ENCODE measurements around the gene NLGN1. TPM values are rescaled to one million over a fixed set of nuclear protein-coding genes. Genes with fewer than 3 reads are reported as not detected.

The NLGN1 gene
- polyA plus RNA-seq, 1 donor from 2014 or later, result 2.7 TPM

- no peak overlapping the region for H3K9ac ChIP-seq (ENCODE audit: low read length)
- TF ChIP-seq POLR2AphosphoS5 (IDR thresholded peaks at IDR 0.05) (no peak), EP300 (conservative IDR thresholded peaks at IDR 0.05; ENCODE audit: poor library complexity, severe bottlenecking) (no peak), RAD21 (conservative IDR thresholded peaks at IDR 0.05) (no peak), EZH2 (IDR thresholded peaks at IDR 0.05; ENCODE audit: borderline replicate concordance, insufficient read depth, low read length, poor library complexity, severe bottlenecking) (no peak), MXI1 (conservative IDR thresholded peaks at IDR 0.05; ENCODE audit: poor library complexity, severe bottlenecking) (no peak), REST (IDR thresholded peaks at IDR 0.05; ENCODE audit: borderline replicate concordance) (no peak), CTCF (IDR thresholded peaks at IDR 0.05; ENCODE audit: poor library complexity, severe bottlenecking) (no peak), TAF1 (IDR thresholded peaks at IDR 0.05; ENCODE audit: low read depth) (no peak), SMC3 (conservative IDR thresholded peaks at IDR 0.05; ENCODE audit: poor library complexity) (no peak)
- no peaks in the 10 kb centered on the region for H3K27me3 ChIP-seq (ENCODE audit: insufficient read depth, low read depth, low read length)
- H4K20me1 ChIP-seq (ENCODE audit: insufficient read depth), result no peaks in the 10 kb centered on the region
- no peak overlapping the region for H3K4me2 ChIP-seq (ENCODE audit: low read length)
- no peaks in the 10 kb centered on the region for H3F3A ChIP-seq (ENCODE audit: insufficient read depth, low read length, poor library complexity, severe bottlenecking)
- H3K27ac ChIP-seq (ENCODE audit: low read length), result no peak overlapping the region
- no peak overlapping the region for H3K4me3 ChIP-seq (ENCODE audit: low read length)
- no peaks in the 10 kb centered on the region for H3K36me3 ChIP-seq (ENCODE audit: insufficient read depth, low read length)
- H3K9me3 ChIP-seq (ENCODE audit: low read length), result no peaks in the 10 kb centered on the region
- no peaks in the 10 kb centered on the region for H3K79me2 ChIP-seq (replicated peaks; ENCODE audit: insufficient read depth, low read length)
- H2AFZ ChIP-seq (ENCODE audit: low read depth, low read length), result no peak overlapping the region
- H3K9me2 ChIP-seq (ENCODE audit: insufficient read depth, low read length), result no peaks in the 10 kb centered on the region
These were observed 429.5 kb downstream of the NLGN1 start for GRCh38 chr3:173826901-173827609.

- no peaks in the 10 kb centered on the region for H4K20me1 ChIP-seq (ENCODE audit: insufficient read depth)
- TF ChIP-seq SMC3 (conservative IDR thresholded peaks at IDR 0.05; ENCODE audit: poor library complexity) (no peak), RAD21 (conservative IDR thresholded peaks at IDR 0.05) (no peak), POLR2AphosphoS5 (IDR thresholded peaks at IDR 0.05) (no peak), TAF1 (IDR thresholded peaks at IDR 0.05; ENCODE audit: low read depth) (no peak), REST (IDR thresholded peaks at IDR 0.05; ENCODE audit: borderline replicate concordance) (no peak), CTCF (IDR thresholded peaks at IDR 0.05; ENCODE audit: poor library complexity, severe bottlenecking) (no peak), MXI1 (conservative IDR thresholded peaks at IDR 0.05; ENCODE audit: poor library complexity, severe bottlenecking) (no peak), EZH2 (IDR thresholded peaks at IDR 0.05; ENCODE audit: borderline replicate concordance, insufficient read depth, low read length, poor library complexity, severe bottlenecking) (no peak), EP300 (conservative IDR thresholded peaks at IDR 0.05; ENCODE audit: poor library complexity, severe bottlenecking) (no peak)
- H3K9me2 ChIP-seq (ENCODE audit: insufficient read depth, low read length), result no peaks in the 10 kb centered on the region
These were observed 441.1 kb downstream of the NLGN1 start for GRCh38 chr3:173838644-173839043.

More at GRCh38 chr3:173838644-173839043, 441.1 kb downstream of the NLGN1 start:
- Histone ChIP-seq H3K4me2 (ENCODE audit: low read length) (no peak overlapping the region), H3K9me3 (ENCODE audit: low read length) (no peaks in the 10 kb centered on the region), H3F3A (ENCODE audit: insufficient read depth, low read length, poor library complexity, severe bottlenecking) (no peaks in the 10 kb centered on the region), H3K27ac (ENCODE audit: low read length) (no peak overlapping the region), H3K79me2 (replicated peaks; ENCODE audit: insufficient read depth, low read length) (no peaks in the 10 kb centered on the region), H2AFZ (ENCODE audit: low read depth, low read length) (no peak overlapping the region), H3K9ac (ENCODE audit: low read length) (no peak overlapping the region), H3K27me3 (ENCODE audit: insufficient read depth, low read depth, low read length) (no peaks in the 10 kb centered on the region), H3K36me3 (ENCODE audit: insufficient read depth, low read length) (no peaks in the 10 kb centered on the region), H3K4me3 (ENCODE audit: low read length) (no peak overlapping the region)

Measured in neural cell (in vitro differentiated cells).